ENCODE measurements around the gene ETV5. TPM values are rescaled to one million over a fixed set of nuclear protein-coding genes. Genes with fewer than 3 reads are reported as not detected.

The ETV5 gene
- polyA plus RNA-seq, 1 experiment: 24.1 TPM

- peak; percentile 17 for DNase-seq (ENCODE audit: low read depth)
These were observed 37.9 kb downstream of the ETV5 start for GRCh38 chr3:186070996-186071395.

DNA sequence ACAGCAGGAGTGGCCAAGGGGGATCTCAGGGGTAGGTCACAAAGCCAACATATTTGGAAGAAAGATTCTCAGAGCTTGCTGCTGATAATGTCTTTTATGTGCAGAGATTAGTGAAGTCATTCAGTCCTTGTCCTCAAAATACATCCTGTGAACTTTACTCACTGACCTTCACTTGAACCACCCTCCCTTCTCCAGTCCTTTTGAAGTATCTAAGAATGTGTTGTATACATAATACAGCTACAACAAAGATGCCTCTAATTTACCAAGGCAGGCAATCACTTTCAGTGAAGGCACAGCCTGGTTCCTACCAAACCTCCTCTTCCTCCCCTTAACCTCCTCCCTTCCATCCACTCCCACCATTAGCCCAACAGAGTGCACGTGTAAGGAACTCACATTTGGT, 38.3 kb downstream of the ETV5 start:
- ChIA-PET CTCF (interaction anchor here (0.7 kb wide), 1 partner anchor 13 kb away, joined by 3 read pairs; no protein-coding TSS in a partner anchor), POLR2A (interaction anchor here (0.6 kb wide), 1 partner anchor 34 kb away, joined by 3 read pairs; no protein-coding TSS in a partner anchor)
- no peaks in the 10 kb centered on the region for H3K27me3 ChIP-seq (ENCODE audit: control insufficient read depth, insufficient read depth, low read length)
- H3K4me3 ChIP-seq (ENCODE audit: low read depth, low read length): no peak overlapping the region
- DNase-seq (ENCODE audit: low read depth): no peak
- 0 out of 2 replicates have a peak, but pooled peaks cover 1% of the 10 kb centered on the region for H3K36me3 ChIP-seq (ENCODE audit: control insufficient read depth, insufficient read depth, low read length)
- TF ChIP-seq, protein P1, sequence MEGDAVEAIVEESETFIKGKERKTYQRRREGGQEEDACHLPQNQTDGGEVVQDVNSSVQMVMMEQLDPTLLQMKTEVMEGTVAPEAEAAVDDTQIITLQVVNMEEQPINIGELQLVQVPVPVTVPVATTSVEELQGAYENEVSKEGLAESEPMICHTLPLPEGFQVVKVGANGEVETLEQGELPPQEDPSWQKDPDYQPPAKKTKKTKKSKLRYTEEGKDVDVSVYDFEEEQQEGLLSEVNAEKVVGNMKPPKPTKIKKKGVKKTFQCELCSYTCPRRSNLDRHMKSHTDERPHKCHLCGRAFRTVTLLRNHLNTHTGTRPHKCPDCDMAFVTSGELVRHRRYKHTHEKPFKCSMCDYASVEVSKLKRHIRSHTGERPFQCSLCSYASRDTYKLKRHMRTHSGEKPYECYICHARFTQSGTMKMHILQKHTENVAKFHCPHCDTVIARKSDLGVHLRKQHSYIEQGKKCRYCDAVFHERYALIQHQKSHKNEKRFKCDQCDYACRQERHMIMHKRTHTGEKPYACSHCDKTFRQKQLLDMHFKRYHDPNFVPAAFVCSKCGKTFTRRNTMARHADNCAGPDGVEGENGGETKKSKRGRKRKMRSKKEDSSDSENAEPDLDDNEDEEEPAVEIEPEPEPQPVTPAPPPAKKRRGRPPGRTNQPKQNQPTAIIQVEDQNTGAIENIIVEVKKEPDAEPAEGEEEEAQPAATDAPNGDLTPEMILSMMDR (IDR thresholded peaks at IDR 0.05; ENCODE audit: insufficient read depth, low read depth, low read length): no peak

More at GRCh38 chr3:186070996-186071395, 37.9 kb downstream of the ETV5 start:
- CTCF ChIA-PET: interaction anchor here (0.7 to 1.1 kb wide), 2 partner anchors 10 to 13 kb away, joined by 3 read pairs; no protein-coding TSS in a partner anchor
- TF ChIP-seq, protein P1 (IDR thresholded peaks at IDR 0.05; ENCODE audit: insufficient read depth, low read depth, low read length): no peak
- no peaks in the 10 kb centered on the region for H3K36me3 ChIP-seq (ENCODE audit: control insufficient read depth, insufficient read depth, low read length)
- no peaks in the 10 kb centered on the region for H3K27me3 ChIP-seq (ENCODE audit: control insufficient read depth, insufficient read depth, low read length)
- H3K4me3 ChIP-seq (ENCODE audit: low read depth, low read length): no peak overlapping the region
- POLR2A ChIA-PET: interaction anchor here (0.6 kb wide), 1 partner anchor 34 kb away, joined by 3 read pairs; no protein-coding TSS in a partner anchor

GRCh38 chr3:186070133-186070532, 38.8 kb downstream of the ETV5 start:
- no peak for DNase-seq (ENCODE audit: low read depth)
- ChIA-PET CTCF (interaction anchor here (0.7 kb wide), 1 partner anchor 12 kb away, joined by 3 read pairs; no protein-coding TSS in a partner anchor), POLR2A (no interaction called here)
- TF ChIP-seq, protein P1 (IDR thresholded peaks at IDR 0.05; ENCODE audit: insufficient read depth, low read depth, low read length): no peak
- peaks cover 3% of the 10 kb centered on the region; the same call in 1 of the 2 replicates for H3K36me3 ChIP-seq (ENCODE audit: control insufficient read depth, insufficient read depth, low read length)
- no peak overlapping the region for H3K4me3 ChIP-seq (ENCODE audit: low read depth, low read length)
- H3K27me3 ChIP-seq (ENCODE audit: control insufficient read depth, insufficient read depth, low read length): no peaks in the 10 kb centered on the region

- Histone ChIP-seq H3K4me3 (ENCODE audit: low read depth, low read length) (no peak overlapping the region), H3K36me3 (ENCODE audit: control insufficient read depth, insufficient read depth, low read length) (peaks cover 9% of the 10 kb centered on the region), H3K27me3 (ENCODE audit: control insufficient read depth, insufficient read depth, low read length) (no peaks in the 10 kb centered on the region)
- POLR2A ChIA-PET: no interaction called here
- CTCF ChIA-PET: interaction anchor here (0.9 kb wide), 1 partner anchor 10 kb away, joined by 3 read pairs; no protein-coding TSS in a partner anchor
- no peak for DNase-seq (ENCODE audit: low read depth)
- TF ChIP-seq, protein P1 (IDR thresholded peaks at IDR 0.05; ENCODE audit: insufficient read depth, low read depth, low read length): no peak
These were observed 39.7 kb downstream of the ETV5 start for GRCh38 chr3:186069199-186069598.

GRCh38 chr3:186068243-186068552, 40.7 kb downstream of the ETV5 start:
- ChIA-PET POLR2A (no interaction called here), CTCF (no interaction called here)
- TF ChIP-seq, protein P1 (IDR thresholded peaks at IDR 0.05; ENCODE audit: insufficient read depth, low read depth, low read length): no peak
- no peak overlapping the region for H3K4me3 ChIP-seq (ENCODE audit: low read depth, low read length)
- H3K27me3 ChIP-seq (ENCODE audit: control insufficient read depth, insufficient read depth, low read length): no peaks in the 10 kb centered on the region
- DNase-seq (ENCODE audit: low read depth): no peak
- H3K36me3 ChIP-seq (ENCODE audit: control insufficient read depth, insufficient read depth, low read length): peaks cover 9% of the 10 kb centered on the region

Data from BJ (cell line).